BJ (cell line): ENCODE measurements around the gene LUC7L3. TPM values are rescaled to one million over a fixed set of nuclear protein-coding genes. Genes with fewer than 3 reads are reported as not detected.
"Not testable (repeated sequence)": the region's sequence is repeated elsewhere in the genome, so short reads cannot be mapped to it uniquely, and the experiment has no call there.

ENCODE experiments used
- CTCF ChIA-PET: fragments of 350-600 bp; formaldehyde crosslinking; extraction: SDS; loops from one replicate; lab custom pipeline; 2021; ENCODE audit warnings: antibody characterized with exemption, inconsistent platforms; lab: Yijun Ruan, JAX
- POLR2A ChIA-PET: fragments of 300-600 bp; sonication (Branson Sonifier 250); formaldehyde crosslinking; extraction: SDS; loops from one replicate; lab custom pipeline; 2021; ENCODE audit warnings: antibody characterized with exemption; lab: Charles Lee
- DNase-seq: peaks from one replicate; pipeline ENCODE4 v3.0.0-alpha.2; 2011; ENCODE audit warnings: low read depth
- H3K27me3 ChIP-seq: 2 replicates; pipeline ENCODE4 v1.6.0; 2011; ENCODE audit warnings: low read length; ENCODE audit not compliant: control insufficient read depth, insufficient read depth
- H3K36me3 ChIP-seq: 2 replicates; pipeline ENCODE4 v1.5.1; 2011; ENCODE audit warnings: low read length; ENCODE audit not compliant: control insufficient read depth, insufficient read depth
- H3K4me3 ChIP-seq: 2 replicates; pipeline ENCODE4 v1.5.1; 2011; ENCODE audit warnings: low read depth, mild to moderate bottlenecking, control low read depth, low read length
- CTCF ChIP-seq: IDR thresholded peaks from 2 replicates; pipeline ENCODE4 v1.5.1; 2011; ENCODE audit warnings: low read depth, mild to moderate bottlenecking, control low read depth, inconsistent platforms, low read length, moderate library complexity; ENCODE audit not compliant: insufficient read depth
- polyA plus RNA-seq: library from polyadenylated mRNA; depleted of rRNA; stranded (reverse); fragments of >200 nt; gene quantifications from 2 replicates; pipeline ENCODE4 v1.2.3, GENCODE V29; 2011

The LUC7L3 gene
- polyA plus RNA-seq, 1 experiment = 55.6 TPM

GRCh38 chr17:50676065-50676975 is 43.1 kb upstream of the LUC7L3 start:
- Histone ChIP-seq H3K27me3 (no peaks in the 10 kb centered on the region), H3K36me3 (peaks cover 22% of the 10 kb centered on the region), H3K4me3 (no peak overlapping the region)
- TF ChIP-seq CTCF = no peak
- no peak for DNase-seq
- ChIA-PET POLR2A (no interaction called here), CTCF (interaction anchor here (0.9 to 1.9 kb wide), 3 partner anchors 17 to 126 kb away, joined by 4 to 6 read pairs (median 5); no protein-coding TSS in a partner anchor)

- no peaks in the 10 kb centered on the region for H3K27me3 ChIP-seq
- DNase-seq = no peak
- TF ChIP-seq CTCF = no peak
- peaks cover 22% of the 10 kb centered on the region for H3K36me3 ChIP-seq
- ChIA-PET CTCF (no interaction called here), POLR2A (no interaction called here)
- H3K4me3 ChIP-seq = no peak overlapping the region
Measured at GRCh38 chr17:50677851-50678375, 41.5 kb upstream of the LUC7L3 start.

- H3K27me3 ChIP-seq = no peaks in the 10 kb centered on the region
- no peak for TF ChIP-seq CTCF
- DNase-seq = no peak
- POLR2A ChIA-PET = no interaction called here
- peaks cover 19% of the 10 kb centered on the region for H3K36me3 ChIP-seq
- CTCF ChIA-PET = interaction anchor here (0.6 to 2.3 kb wide), 6 partner anchors 15 to 1385 kb away, joined by 3 to 17 read pairs (median 4); partner anchors contain the start of gene ABCC3
- H3K4me3 ChIP-seq = no peak overlapping the region
Measured at GRCh38 chr17:50679008-50679544, 40.3 kb upstream of the LUC7L3 start.

GRCh38 chr17:50680126-50680525 is 39.3 kb upstream of the LUC7L3 start:
- no peak for DNase-seq
- TF ChIP-seq CTCF = no peak
- ChIA-PET CTCF (interaction anchor here (0.9 to 2.3 kb wide), 9 partner anchors 10 to 134 kb away, joined by 3 to 17 read pairs (median 5); partner anchors contain the start of genes ABCC3 and CACNA1G), POLR2A (no interaction called here)
- Histone ChIP-seq H3K4me3 (no peak overlapping the region), H3K36me3 (peaks cover 21% of the 10 kb centered on the region), H3K27me3 (no peaks in the 10 kb centered on the region)

GRCh38 chr17:50680543-50681262 is 38.7 kb upstream of the LUC7L3 start:
- DNase-seq, H3K27me3 ChIP-seq, POLR2A ChIA-PET, H3K4me3 ChIP-seq: not testable (repeated sequence)
- CTCF ChIA-PET = interaction anchor here (0.6 to 2.9 kb wide), 15 partner anchors 10 to 187 kb away, joined by 3 to 17 read pairs (median 4); partner anchors contain the start of genes ABCC3 and CACNA1G
- H3K36me3 ChIP-seq = peaks cover 18% of the 10 kb centered on the region
